ENCODE data around the gene DSC1.
A peak's percentile ranks its signal among the peaks of the same experiment; 100 is the strongest.

DSC1 gene

DNA sequence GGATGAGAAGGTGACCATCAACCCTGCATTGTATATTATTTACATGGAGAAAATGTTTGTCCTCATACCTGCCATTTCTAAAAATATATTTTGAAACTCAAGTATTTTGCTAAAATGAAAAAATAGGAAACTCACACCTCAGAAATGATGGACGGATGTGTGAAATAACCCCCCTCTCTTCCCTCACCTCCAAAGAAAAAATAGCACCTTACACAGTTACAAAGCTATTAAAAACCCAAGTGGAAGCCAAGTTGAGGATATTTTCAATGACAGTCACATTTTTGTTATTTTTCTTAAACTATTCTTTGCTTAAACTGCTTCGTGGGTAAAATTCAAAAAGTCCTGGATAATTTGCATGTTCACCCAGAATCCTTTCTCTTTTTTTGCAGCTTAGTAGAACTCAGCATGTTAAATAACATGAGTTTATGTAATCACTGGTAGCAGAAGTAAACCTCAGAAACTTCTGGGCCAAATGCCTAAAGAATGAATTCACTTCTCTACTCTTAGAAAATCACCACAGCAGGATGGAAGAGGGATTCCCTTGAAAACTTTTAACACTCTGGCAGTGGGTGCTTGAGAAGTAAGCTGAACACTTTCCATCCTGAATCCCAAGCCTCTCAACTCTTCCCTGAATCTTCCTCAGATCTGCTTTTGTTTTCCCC is 768 bp downstream of the DSC1 start:
- TF ChIP-seq ZBTB7A (IDR thresholded peaks at IDR 0.05; ENCODE audit: low read depth) = no peak
- TF ChIP-seq, protein P1, sequence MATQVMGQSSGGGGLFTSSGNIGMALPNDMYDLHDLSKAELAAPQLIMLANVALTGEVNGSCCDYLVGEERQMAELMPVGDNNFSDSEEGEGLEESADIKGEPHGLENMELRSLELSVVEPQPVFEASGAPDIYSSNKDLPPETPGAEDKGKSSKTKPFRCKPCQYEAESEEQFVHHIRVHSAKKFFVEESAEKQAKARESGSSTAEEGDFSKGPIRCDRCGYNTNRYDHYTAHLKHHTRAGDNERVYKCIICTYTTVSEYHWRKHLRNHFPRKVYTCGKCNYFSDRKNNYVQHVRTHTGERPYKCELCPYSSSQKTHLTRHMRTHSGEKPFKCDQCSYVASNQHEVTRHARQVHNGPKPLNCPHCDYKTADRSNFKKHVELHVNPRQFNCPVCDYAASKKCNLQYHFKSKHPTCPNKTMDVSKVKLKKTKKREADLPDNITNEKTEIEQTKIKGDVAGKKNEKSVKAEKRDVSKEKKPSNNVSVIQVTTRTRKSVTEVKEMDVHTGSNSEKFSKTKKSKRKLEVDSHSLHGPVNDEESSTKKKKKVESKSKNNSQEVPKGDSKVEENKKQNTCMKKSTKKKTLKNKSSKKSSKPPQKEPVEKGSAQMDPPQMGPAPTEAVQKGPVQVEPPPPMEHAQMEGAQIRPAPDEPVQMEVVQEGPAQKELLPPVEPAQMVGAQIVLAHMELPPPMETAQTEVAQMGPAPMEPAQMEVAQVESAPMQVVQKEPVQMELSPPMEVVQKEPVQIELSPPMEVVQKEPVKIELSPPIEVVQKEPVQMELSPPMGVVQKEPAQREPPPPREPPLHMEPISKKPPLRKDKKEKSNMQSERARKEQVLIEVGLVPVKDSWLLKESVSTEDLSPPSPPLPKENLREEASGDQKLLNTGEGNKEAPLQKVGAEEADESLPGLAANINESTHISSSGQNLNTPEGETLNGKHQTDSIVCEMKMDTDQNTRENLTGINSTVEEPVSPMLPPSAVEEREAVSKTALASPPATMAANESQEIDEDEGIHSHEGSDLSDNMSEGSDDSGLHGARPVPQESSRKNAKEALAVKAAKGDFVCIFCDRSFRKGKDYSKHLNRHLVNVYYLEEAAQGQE (IDR thresholded peaks at IDR 0.05; ENCODE audit: low read depth) = no peak
- no peak for TF ChIP-seq CEBPB (IDR thresholded peaks at IDR 0.05)
- TF ChIP-seq, protein P2, sequence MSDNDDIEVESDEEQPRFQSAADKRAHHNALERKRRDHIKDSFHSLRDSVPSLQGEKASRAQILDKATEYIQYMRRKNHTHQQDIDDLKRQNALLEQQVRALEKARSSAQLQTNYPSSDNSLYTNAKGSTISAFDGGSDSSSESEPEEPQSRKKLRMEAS (IDR thresholded peaks at IDR 0.05) = no peak
- no peak for TF ChIP-seq NFIC (IDR thresholded peaks at IDR 0.05)
- TF ChIP-seq TCF12 (IDR thresholded peaks at IDR 0.05; ENCODE audit: low read depth) = no peak
- TF ChIP-seq, protein P3, sequence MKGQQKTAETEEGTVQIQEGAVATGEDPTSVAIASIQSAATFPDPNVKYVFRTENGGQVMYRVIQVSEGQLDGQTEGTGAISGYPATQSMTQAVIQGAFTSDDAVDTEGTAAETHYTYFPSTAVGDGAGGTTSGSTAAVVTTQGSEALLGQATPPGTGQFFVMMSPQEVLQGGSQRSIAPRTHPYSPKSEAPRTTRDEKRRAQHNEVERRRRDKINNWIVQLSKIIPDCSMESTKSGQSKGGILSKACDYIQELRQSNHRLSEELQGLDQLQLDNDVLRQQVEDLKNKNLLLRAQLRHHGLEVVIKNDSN (IDR thresholded peaks at IDR 0.05) = no peak
- TF ChIP-seq FOXM1 (IDR thresholded peaks at IDR 0.05; ENCODE audit: borderline replicate concordance, low read depth) = no peak
- no peak for TF ChIP-seq EP300 (IDR thresholded peaks at IDR 0.05; ENCODE audit: borderline replicate concordance)
- TF ChIP-seq YY1 (IDR thresholded peaks at IDR 0.05; ENCODE audit: low read depth) = no peak
- TF ChIP-seq CREB1 (IDR thresholded peaks at IDR 0.05; ENCODE audit: low read depth) = no peak
- no peak for TF ChIP-seq TEAD4 (IDR thresholded peaks at IDR 0.05)
- no peak for TF ChIP-seq TAF1 (IDR thresholded peaks at IDR 0.05; ENCODE audit: low read depth)
- TF ChIP-seq EGR1 (IDR thresholded peaks at IDR 0.05) = no peak
- no peak for TF ChIP-seq RAD21 (IDR thresholded peaks at IDR 0.05; ENCODE audit: low read depth)

DNA sequence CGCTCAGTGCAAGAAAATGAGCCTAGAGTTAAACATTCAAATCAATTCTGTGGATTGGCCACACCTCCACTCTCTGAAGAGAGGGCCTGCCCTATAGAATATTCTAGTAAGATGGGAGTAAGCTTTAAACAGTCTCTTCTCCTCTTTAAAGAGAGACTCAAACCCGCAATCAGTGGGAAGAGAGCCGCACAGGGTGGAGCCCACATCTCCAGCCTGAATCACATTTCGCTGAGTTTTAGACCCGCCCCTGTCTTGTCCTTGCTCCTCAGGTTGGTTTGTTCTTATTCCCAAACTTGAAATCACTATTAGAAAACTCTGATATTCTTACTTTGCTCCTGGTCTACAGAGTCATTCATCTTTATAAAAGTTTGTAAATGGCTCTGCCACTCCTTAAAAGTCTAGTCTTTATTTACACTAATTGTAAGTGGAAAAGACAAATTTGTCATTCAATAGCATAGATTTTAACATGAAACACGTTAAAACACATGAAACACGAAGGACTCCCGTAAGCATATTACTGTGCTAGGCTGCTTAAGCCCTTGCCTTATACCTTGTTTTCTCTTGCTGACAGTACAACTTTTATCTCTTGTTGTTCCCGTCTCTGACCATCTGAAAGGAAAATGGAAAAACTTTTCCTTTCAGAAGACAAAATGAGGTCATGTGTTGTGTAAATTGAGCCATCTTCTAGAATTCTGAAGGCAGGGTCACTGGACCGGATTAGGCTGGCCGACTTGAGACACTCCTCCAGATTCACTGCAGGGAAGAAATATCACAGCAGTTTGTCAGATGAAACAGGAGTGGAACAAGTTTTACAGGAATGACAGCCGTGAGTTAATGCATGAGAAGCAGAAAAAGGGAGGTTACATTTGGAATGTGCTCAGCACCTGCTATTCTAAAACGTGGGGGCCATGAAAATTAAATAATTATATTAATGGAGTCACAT is 5.6 kb downstream of the DSC1 start:
- TF ChIP-seq ZBTB7A (IDR thresholded peaks at IDR 0.05; ENCODE audit: low read depth) = no peak
- TF ChIP-seq TAF1 (IDR thresholded peaks at IDR 0.05; ENCODE audit: low read depth) = no peak
- TF ChIP-seq TEAD4 (IDR thresholded peaks at IDR 0.05) = peak; percentile 84
- no peak for TF ChIP-seq EGR1 (IDR thresholded peaks at IDR 0.05)
- TF ChIP-seq TCF12 (IDR thresholded peaks at IDR 0.05; ENCODE audit: low read depth) = peak; percentile 86
- peak; percentile 74; the same call in 1 of the 2 replicates for TF ChIP-seq EP300 (IDR thresholded peaks at IDR 0.05; ENCODE audit: borderline replicate concordance)
- peak; percentile 60; the same call in 1 of the 2 replicates for TF ChIP-seq NFIC (IDR thresholded peaks at IDR 0.05)
- TF ChIP-seq FOXM1 (IDR thresholded peaks at IDR 0.05; ENCODE audit: borderline replicate concordance, low read depth) = peak; percentile 63; the same call in 1 of the 2 replicates
- TF ChIP-seq, protein P1 (IDR thresholded peaks at IDR 0.05; ENCODE audit: low read depth) = no peak
- TF ChIP-seq, protein P2 (IDR thresholded peaks at IDR 0.05) = peak; percentile 57; the same call in 1 of the 2 replicates
- peak; percentile 45; the same call in 1 of the 2 replicates for TF ChIP-seq YY1 (IDR thresholded peaks at IDR 0.05; ENCODE audit: low read depth)
- no peak for TF ChIP-seq CREB1 (IDR thresholded peaks at IDR 0.05; ENCODE audit: low read depth)
- TF ChIP-seq RAD21 (IDR thresholded peaks at IDR 0.05; ENCODE audit: low read depth) = peak; percentile 17
- TF ChIP-seq, protein P3 (IDR thresholded peaks at IDR 0.05) = peak; percentile 39; the same call in 1 of the 2 replicates
- 0 out of 2 replicates have a peak, but pooled peaks have one; percentile 13 for TF ChIP-seq CEBPB (IDR thresholded peaks at IDR 0.05)

DNA sequence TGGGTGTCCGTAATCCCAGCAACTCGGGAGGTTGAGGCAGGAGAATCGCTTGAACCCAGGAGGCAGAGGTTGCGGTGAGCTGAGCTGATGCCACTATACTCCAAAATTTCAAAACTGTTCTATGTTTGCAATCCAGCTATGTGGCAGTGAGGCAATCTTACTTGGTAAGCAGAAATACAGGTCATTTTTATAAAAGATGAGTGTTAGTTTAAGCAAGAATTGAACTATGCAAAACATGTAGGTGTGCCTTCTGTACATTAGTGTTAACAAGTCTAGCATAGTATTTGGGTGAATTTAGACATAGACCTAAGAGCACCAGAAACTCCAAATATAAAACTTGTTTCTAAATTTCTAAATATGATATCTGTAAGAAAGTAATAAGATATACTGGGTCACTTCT is 7.2 kb downstream of the DSC1 start:
- TF ChIP-seq EP300 (IDR thresholded peaks at IDR 0.05; ENCODE audit: borderline replicate concordance) = no peak
- TF ChIP-seq TAF1 (IDR thresholded peaks at IDR 0.05; ENCODE audit: low read depth) = no peak
- no peak for TF ChIP-seq CREB1 (IDR thresholded peaks at IDR 0.05; ENCODE audit: low read depth)
- TF ChIP-seq RAD21 (IDR thresholded peaks at IDR 0.05; ENCODE audit: low read depth) = no peak
- no peak for TF ChIP-seq YY1 (IDR thresholded peaks at IDR 0.05; ENCODE audit: low read depth)
- no peak for TF ChIP-seq FOXM1 (IDR thresholded peaks at IDR 0.05; ENCODE audit: borderline replicate concordance, low read depth)
- TF ChIP-seq, protein P2 (IDR thresholded peaks at IDR 0.05) = no peak
- no peak for TF ChIP-seq NFIC (IDR thresholded peaks at IDR 0.05)
- TF ChIP-seq, protein P3 (IDR thresholded peaks at IDR 0.05) = no peak

DNA sequence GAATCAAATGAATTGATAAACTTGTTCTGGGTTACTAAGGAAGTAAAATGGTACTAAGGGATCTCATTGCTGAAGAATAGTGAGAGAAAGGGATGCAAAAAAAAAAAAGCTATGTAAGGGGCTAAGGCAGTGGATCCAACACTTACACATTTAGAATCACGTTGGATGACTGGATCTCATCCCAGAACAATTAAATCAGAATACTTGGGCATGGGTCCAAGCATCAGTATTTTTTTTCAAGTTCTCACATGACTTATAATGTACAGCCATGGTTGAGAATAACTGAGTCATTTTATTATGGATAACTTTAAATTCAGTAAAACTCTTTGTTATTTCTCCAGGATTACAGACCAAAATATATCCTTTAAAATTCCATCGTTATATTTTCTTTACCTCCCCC is 8.5 kb downstream of the DSC1 start:
- TF ChIP-seq TEAD4 (IDR thresholded peaks at IDR 0.05) (no peak), EP300 (IDR thresholded peaks at IDR 0.05; ENCODE audit: borderline replicate concordance) (no peak)
